NB4 (cell line): ENCODE results near the gene IL9R.

Experiments used
- CTCF ChIP-seq: IDR thresholded peaks from one replicate; pipeline ENCODE4 v1.5.1; 2012; ENCODE audit warnings: low read depth, low read length
- MAX ChIP-seq: IDR thresholded peaks from 2 replicates; pipeline ENCODE4 v1.6.1; 2011; ENCODE audit warnings: low read depth, low read length
- MYC ChIP-seq: IDR thresholded peaks from 2 replicates; pipeline ENCODE4 v1.6.1; 2011; ENCODE audit warnings: low read depth, low read length
- POLR2A ChIP-seq: IDR thresholded peaks from 2 replicates; pipeline ENCODE4 v1.6.1; 2011; ENCODE audit warnings: mild to moderate bottlenecking; ENCODE audit not compliant: insufficient read length; ENCODE audit errors: extremely low read depth

DNA sequence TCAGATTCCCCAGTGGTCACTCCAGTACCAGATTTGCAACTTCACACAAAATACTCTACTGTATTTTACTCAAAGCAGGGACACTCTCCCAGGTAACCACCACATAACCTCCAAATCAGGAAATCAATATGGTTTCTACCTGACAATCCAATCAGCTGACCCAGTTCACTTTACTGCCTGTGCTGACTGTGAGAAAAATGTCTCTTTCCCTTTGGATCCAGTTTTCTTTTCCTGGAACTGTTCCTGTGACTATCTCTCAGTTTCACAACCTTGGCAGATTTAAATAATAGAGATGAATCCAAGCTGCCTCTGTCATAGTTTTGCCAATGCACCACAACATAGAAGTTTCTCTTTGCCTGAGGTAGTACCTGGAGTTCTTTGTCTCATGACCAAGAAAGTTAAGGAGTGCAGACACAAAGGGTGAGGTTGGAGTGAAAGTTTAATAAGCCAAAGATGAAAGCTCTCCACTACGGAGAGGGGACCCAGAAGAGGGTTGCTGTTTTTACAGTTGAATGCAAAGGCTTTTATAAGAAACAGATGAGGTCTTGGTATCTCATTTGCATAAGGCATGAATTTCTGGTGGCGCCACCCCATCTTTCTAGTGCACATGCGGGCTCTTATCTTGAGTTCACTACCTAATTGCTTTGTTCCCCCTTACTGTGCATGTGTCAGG lies 29.7 kb upstream of the IL9R start:
- TF ChIP-seq CTCF (no peak), MAX (no peak), MYC (no peak), POLR2A (no peak)
